Measurements from ENCODE around the gene INPP5E.

DNA sequence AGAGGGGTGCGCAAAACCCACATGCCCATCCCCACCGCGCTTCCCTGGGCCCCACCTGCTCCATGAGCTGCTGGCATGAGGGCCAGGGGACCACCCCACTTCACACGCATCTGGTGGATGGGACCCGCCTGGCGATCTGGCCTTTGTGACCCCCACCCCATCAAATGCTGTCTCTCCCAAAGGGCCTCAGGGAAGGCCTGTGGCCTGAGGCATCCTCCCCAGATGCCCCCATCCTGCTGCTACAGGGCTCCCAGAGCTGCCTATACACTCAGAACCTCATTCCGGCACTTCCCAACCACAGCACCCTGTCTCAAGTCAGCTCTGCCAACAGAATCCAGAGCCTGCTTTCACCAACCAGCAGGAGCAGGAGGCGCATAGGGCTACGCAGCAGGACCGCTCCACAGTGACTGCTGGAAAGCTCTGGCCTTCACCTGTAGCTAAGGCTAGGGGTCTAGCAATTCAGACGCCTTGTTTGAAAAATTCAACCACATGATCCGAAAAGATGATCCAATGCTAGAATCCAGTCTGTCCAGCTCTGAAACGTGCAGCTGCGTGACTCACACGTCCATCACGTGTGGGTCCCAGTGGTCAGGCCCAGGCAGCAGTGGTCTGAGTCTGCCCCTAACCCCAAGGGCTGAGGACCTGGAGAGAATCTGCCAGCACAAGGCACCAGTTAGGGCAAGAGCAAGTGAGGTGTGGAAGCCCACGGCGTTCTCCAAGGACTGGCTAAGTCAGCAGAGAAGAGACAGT, 38.3 kb downstream of the INPP5E start:
- TF ChIP-seq, protein P1, sequence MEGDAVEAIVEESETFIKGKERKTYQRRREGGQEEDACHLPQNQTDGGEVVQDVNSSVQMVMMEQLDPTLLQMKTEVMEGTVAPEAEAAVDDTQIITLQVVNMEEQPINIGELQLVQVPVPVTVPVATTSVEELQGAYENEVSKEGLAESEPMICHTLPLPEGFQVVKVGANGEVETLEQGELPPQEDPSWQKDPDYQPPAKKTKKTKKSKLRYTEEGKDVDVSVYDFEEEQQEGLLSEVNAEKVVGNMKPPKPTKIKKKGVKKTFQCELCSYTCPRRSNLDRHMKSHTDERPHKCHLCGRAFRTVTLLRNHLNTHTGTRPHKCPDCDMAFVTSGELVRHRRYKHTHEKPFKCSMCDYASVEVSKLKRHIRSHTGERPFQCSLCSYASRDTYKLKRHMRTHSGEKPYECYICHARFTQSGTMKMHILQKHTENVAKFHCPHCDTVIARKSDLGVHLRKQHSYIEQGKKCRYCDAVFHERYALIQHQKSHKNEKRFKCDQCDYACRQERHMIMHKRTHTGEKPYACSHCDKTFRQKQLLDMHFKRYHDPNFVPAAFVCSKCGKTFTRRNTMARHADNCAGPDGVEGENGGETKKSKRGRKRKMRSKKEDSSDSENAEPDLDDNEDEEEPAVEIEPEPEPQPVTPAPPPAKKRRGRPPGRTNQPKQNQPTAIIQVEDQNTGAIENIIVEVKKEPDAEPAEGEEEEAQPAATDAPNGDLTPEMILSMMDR (IDR thresholded peaks at IDR 0.05): no peak
- no peak for TF ChIP-seq POLR2A (IDR thresholded peaks at IDR 0.05)
